Breast epithelium (tissue), 3 donors: ENCODE results near the gene GCM1.

Experiments used
- POLR2AphosphoS5 ChIP-seq, 3 donors: sonication (generic); formaldehyde crosslinking; IDR thresholded peaks; one replicate each; pipeline ENCODE4 v1.6.1; 2017; ENCODE audit warnings: antibody characterized with exemption in 3 of 3
- TF ChIP-seq, protein P1 (sequence below), 3 donors: fragments of 450-650 bp; IDR thresholded peaks; one replicate each; pipeline ENCODE4 v1.5.1; 2016 to 2017; ENCODE audit warnings: antibody characterized with exemption in 3 of 3, mild to moderate bottlenecking in 3 of 3, moderate library complexity in 3 of 3

DNA sequence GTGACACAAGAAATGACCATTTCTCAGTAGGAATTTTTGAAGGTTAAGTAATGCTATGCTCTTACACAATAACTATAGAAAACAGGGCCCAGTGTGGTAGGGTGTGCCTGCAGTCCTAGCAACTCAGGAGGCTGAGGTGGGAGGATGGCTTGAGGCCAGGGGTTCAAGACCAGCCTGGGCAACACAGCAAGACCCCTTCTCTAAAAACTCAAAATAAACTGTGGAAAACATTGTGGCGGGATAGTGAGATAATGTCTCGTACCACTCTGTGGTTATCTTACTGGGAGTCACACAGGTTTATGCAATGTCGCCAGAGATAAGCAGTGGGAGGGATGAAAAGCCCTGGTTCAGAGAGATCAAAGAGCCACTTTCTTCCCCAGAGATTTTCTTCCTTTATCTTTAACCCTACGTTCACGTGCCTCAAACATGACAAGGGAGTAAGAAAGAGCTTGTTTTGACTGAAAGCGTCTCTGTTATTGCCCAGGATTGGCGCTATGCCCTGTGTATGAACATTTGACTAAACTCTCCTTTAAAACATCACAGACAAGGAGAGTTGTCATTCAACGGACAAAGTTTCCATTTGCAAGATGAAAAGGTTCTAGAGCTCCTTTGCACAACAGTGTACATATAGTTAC lies 13.9 kb downstream of the GCM1 start:
- TF ChIP-seq POLR2AphosphoS5 (IDR thresholded peaks at IDR 0.05) = no peak
- TF ChIP-seq, protein P1, sequence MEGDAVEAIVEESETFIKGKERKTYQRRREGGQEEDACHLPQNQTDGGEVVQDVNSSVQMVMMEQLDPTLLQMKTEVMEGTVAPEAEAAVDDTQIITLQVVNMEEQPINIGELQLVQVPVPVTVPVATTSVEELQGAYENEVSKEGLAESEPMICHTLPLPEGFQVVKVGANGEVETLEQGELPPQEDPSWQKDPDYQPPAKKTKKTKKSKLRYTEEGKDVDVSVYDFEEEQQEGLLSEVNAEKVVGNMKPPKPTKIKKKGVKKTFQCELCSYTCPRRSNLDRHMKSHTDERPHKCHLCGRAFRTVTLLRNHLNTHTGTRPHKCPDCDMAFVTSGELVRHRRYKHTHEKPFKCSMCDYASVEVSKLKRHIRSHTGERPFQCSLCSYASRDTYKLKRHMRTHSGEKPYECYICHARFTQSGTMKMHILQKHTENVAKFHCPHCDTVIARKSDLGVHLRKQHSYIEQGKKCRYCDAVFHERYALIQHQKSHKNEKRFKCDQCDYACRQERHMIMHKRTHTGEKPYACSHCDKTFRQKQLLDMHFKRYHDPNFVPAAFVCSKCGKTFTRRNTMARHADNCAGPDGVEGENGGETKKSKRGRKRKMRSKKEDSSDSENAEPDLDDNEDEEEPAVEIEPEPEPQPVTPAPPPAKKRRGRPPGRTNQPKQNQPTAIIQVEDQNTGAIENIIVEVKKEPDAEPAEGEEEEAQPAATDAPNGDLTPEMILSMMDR (IDR thresholded peaks at IDR 0.05) = no peak
